Common myeloid progenitor, CD34-positive (primary cell): Measurements from ENCODE around the gene SPATA20. TPM values are rescaled to one million over a fixed set of nuclear protein-coding genes. Genes with fewer than 3 reads are reported as not detected.

Experiments used
- CTCF ChIA-PET: fragments of 350-600 bp; sonication (Branson Sonifier 250); formaldehyde crosslinking; loops from one replicate; lab custom pipeline; 2021; ENCODE audit warnings: antibody characterized with exemption; lab: Charles Lee
- POLR2A ChIA-PET: fragments of 350-600 bp; sonication (Branson Sonifier 250); formaldehyde crosslinking; loops from one replicate; lab custom pipeline; 2021; ENCODE audit warnings: antibody characterized with exemption; lab: Charles Lee
- DNase-seq, 3 donors: peaks; one replicate each; pipeline versions ENCODE4 v3.0.0 to v3.0.0-alpha.2; 2013
- H3K27ac ChIP-seq, 2 experiments: 1 replicate in 1 of 2; 2 replicates in 1 of 2; pipeline ENCODE4 v1.7.0; 2013; ENCODE audit warnings: inconsistent platforms in 2 of 2, low read length in 2 of 2, mild to moderate bottlenecking in 2 of 2, low read depth in 1 of 2, moderate library complexity in 1 of 2; ENCODE audit not compliant: severe bottlenecking in 2 of 2, insufficient read depth in 1 of 2, poor library complexity in 1 of 2
- H3K27me3 ChIP-seq, 5 experiments: replicated peaks in 2 of 5; 1 replicate in 3 of 5; 2 replicates in 2 of 5; pipeline versions ENCODE4 v1.6.1 to v1.7.0; 2013; ENCODE audit warnings: low read length in 4 of 5, mild to moderate bottlenecking in 2 of 5, moderate library complexity in 2 of 5, inconsistent platforms in 1 of 5; ENCODE audit not compliant: insufficient read depth in 5 of 5, control insufficient read depth in 4 of 5
- H3K36me3 ChIP-seq, 4 experiments: 1 replicate in 2 of 4; 2 replicates in 2 of 4; pipeline versions ENCODE4 v1.6.1 to v1.7.0; 2013; ENCODE audit warnings: low read length in 3 of 4, control low read depth in 1 of 4, mild to moderate bottlenecking in 1 of 4; ENCODE audit not compliant: control insufficient read depth in 4 of 4, insufficient read depth in 4 of 4
- H3K4me1 ChIP-seq, 4 experiments: 1 replicate in 3 of 4; 2 replicates in 1 of 4; pipeline versions ENCODE4 v1.6.1 to v1.7.1; 2013; ENCODE audit warnings: low read length in 3 of 4, mild to moderate bottlenecking in 3 of 4, control low read depth in 1 of 4, inconsistent platforms in 1 of 4, moderate library complexity in 1 of 4; ENCODE audit not compliant: control insufficient read depth in 4 of 4, insufficient read depth in 4 of 4; ENCODE audit errors: control extremely low read depth in 1 of 4
- H3K4me3 ChIP-seq, 7 experiments: 1 replicate in 4 of 7; 2 replicates in 3 of 7; pipeline versions ENCODE4 v1.5.1 to v1.7.0; 2013; ENCODE audit warnings: mild to moderate bottlenecking in 7 of 7, low read length in 6 of 7, moderate library complexity in 6 of 7, inconsistent platforms in 2 of 7, low read depth in 2 of 7, control low read depth in 1 of 7; ENCODE audit not compliant: insufficient read depth in 4 of 7, control insufficient read depth in 1 of 7; ENCODE audit errors: extremely low read depth in 1 of 7
- H3K9me3 ChIP-seq, 5 experiments: 1 replicate in 4 of 5; 2 replicates in 1 of 5; pipeline versions ENCODE4 v1.6.1 to v1.7.1; 2013; ENCODE audit warnings: low read length in 4 of 5, mild to moderate bottlenecking in 2 of 5, inconsistent platforms in 1 of 5, low read depth in 1 of 5, moderate library complexity in 1 of 5; ENCODE audit not compliant: control insufficient read depth in 4 of 5, insufficient read depth in 2 of 5; ENCODE audit errors: control extremely low read depth in 1 of 5
- WGBS: methylation state at CpG from one replicate; pipeline ENCODE4 v1.1.5; 2013; ENCODE audit not compliant: insufficient coverage; 5-methylcytosine and 5-hydroxymethylcytosine counted together
- polyA plus RNA-seq: library from polyadenylated mRNA; unstranded; fragments of 120-200 nt; gene quantifications from one replicate; pipeline ENCODE4 v1.2.1, GENCODE V29; 2013

Gene SPATA20
- 16.1 TPM for polyA plus RNA-seq

GRCh38 chr17:50547035-50547735 is at the start of gene SPATA20:
Gene SPATA20 (plus strand): TSS chr17:50547174. CDS start chr17:50547209, 35 bp downstream.
- peak within 1 kb of the TSS; percentile 53 to 82 (median 67) for H3K4me3 ChIP-seq
- ChIA-PET CTCF (interaction anchor here (0.7 to 16.6 kb wide), 8 partner anchors 10 to 134 kb away, joined by 3 to 325 read pairs (median 3); partner anchors contain the start of gene CACNA1G), POLR2A (no interaction called here)
- H3K4me1 ChIP-seq, result peaks cover 0 to 19% (median 11%) of the 10 kb centered on the region in 4 experiments
- peaks cover 0 to 12% (median 8%) of the 10 kb centered on the region in 4 experiments for H3K36me3 ChIP-seq
- peaks cover 0 to 6% (median 0%) of the 10 kb centered on the region in 5 experiments for H3K27me3 ChIP-seq
- no peaks in the 10 kb centered on the region for H3K9me3 ChIP-seq
- peak; percentile 84 to 93 (median 87) for DNase-seq
- peak within 1 kb of the TSS in 1 of 2 experiments; percentile 73 for H3K27ac ChIP-seq
- WGBS, result 3% methylated on average over 38 of the region's 42 CpGs

GRCh38 chr17:50498021-50498874 is 48.7 kb upstream of the SPATA20 start:
- no peaks in the 10 kb centered on the region for H3K27me3 ChIP-seq
- 100% methylated on average over 6 of the region's 7 CpGs for WGBS
- ChIA-PET CTCF (interaction anchor here (1.0 kb wide), 1 partner anchor 12 kb away, joined by 5 read pairs; no protein-coding TSS in a partner anchor), POLR2A (interaction anchor here (0.6 kb wide), 1 partner anchor 11 kb away, joined by 4 read pairs; no protein-coding TSS in a partner anchor)
- H3K4me1 ChIP-seq, result no peaks in the 10 kb centered on the region
- no peak overlapping the region for H3K4me3 ChIP-seq
- no peaks in the 10 kb centered on the region for H3K36me3 ChIP-seq
- H3K9me3 ChIP-seq, result no peaks in the 10 kb centered on the region
- no peak for DNase-seq
- no peak overlapping the region for H3K27ac ChIP-seq

GRCh38 chr17:50499270-50499669 is 47.7 kb upstream of the SPATA20 start:
- no peak overlapping the region for H3K4me3 ChIP-seq
- no peak overlapping the region for H3K27ac ChIP-seq
- H3K27me3 ChIP-seq, result no peaks in the 10 kb centered on the region
- DNase-seq, result no peak
- ChIA-PET CTCF (no interaction called here), POLR2A (no interaction called here)
- H3K4me1 ChIP-seq, result no peaks in the 10 kb centered on the region
- H3K36me3 ChIP-seq, result no peaks in the 10 kb centered on the region
- H3K9me3 ChIP-seq, result no peaks in the 10 kb centered on the region

- Histone ChIP-seq H3K4me3 (no peak overlapping the region), H3K27ac (no peak overlapping the region), H3K27me3 (no peaks in the 10 kb centered on the region), H3K36me3 (no peaks in the 10 kb centered on the region), H3K4me1 (peaks cover 0 to 2% (median 0%) of the 10 kb centered on the region in 4 experiments), H3K9me3 (no peaks in the 10 kb centered on the region)
- 100% methylated on average over 2 of the region's 2 CpGs for WGBS
- POLR2A ChIA-PET, result no interaction called here
- CTCF ChIA-PET, result interaction anchor here (0.6 to 2.7 kb wide), 2 partner anchors 13 to 31 kb away, joined by 3 to 8 read pairs; partner anchors contain the start of gene CHAD
- no peak for DNase-seq
Measured at GRCh38 chr17:50499721-50500120, 47.3 kb upstream of the SPATA20 start.

- Histone ChIP-seq H3K4me1 (peaks cover 0 to 8% (median 0%) of the 10 kb centered on the region in 4 experiments), H3K4me3 (no peak overlapping the region), H3K36me3 (no peaks in the 10 kb centered on the region), H3K27ac (no peak overlapping the region), H3K27me3 (no peaks in the 10 kb centered on the region), H3K9me3 (no peaks in the 10 kb centered on the region)
- POLR2A ChIA-PET, result interaction anchor here (0.6 kb wide), 1 partner anchor 62 kb away, joined by 4 read pairs; no protein-coding TSS in a partner anchor
- CTCF ChIA-PET, result interaction anchor here (0.7 to 2.9 kb wide), 13 partner anchors 8 to 333 kb away, joined by 3 to 17 read pairs (median 4); partner anchors contain the start of gene LRRC59
- DNase-seq, result peak; percentile 32 to 53 (median 49)
- WGBS, result 40% methylated on average over 1 of the region's 5 CpGs
Measured at GRCh38 chr17:50501054-50501453, 45.9 kb upstream of the SPATA20 start.

- no peak for DNase-seq
- no peak overlapping the region for H3K27ac ChIP-seq
- WGBS, result 98% methylated on average over 6 of the region's 9 CpGs
- no peak overlapping the region for H3K4me3 ChIP-seq
- H3K27me3 ChIP-seq, result no peaks in the 10 kb centered on the region
- CTCF ChIA-PET, result interaction anchor here (1.0 to 2.9 kb wide), 11 partner anchors 10 to 158 kb away, joined by 3 to 17 read pairs (median 7); partner anchors contain the start of gene EPN3
- POLR2A ChIA-PET, result no interaction called here
- H3K4me1 ChIP-seq, result peaks cover 0 to 9% (median under 1%) of the 10 kb centered on the region in 4 experiments
- no peaks in the 10 kb centered on the region for H3K9me3 ChIP-seq
- H3K36me3 ChIP-seq, result no peaks in the 10 kb centered on the region
Measured at GRCh38 chr17:50502301-50502990, 44.5 kb upstream of the SPATA20 start.
